Stomach smooth muscle (tissue), 2 donors: ENCODE results near the gene FAM135A.
"Not testable (repeated sequence)": the region's sequence is repeated elsewhere in the genome, so short reads cannot be mapped to it uniquely, and the experiment has no call there.

Experiments
- H3K27ac ChIP-seq: one replicate; pipeline ENCODE4 v1.7.0; 2013; ENCODE audit warnings: mild to moderate bottlenecking, low read length, inconsistent platforms
- H3K27me3 ChIP-seq, 2 donors: one replicate each; pipeline ENCODE4 v1.7.0; 2013; ENCODE audit warnings: low read length in 2 of 2; ENCODE audit not compliant: insufficient read depth in 2 of 2, control insufficient read depth in 1 of 2
- H3K36me3 ChIP-seq, 2 donors: one replicate each; pipeline ENCODE4 v1.7.0; 2013; ENCODE audit warnings: low read length in 2 of 2; ENCODE audit not compliant: control insufficient read depth in 2 of 2, insufficient read depth in 2 of 2
- H3K4me1 ChIP-seq: one replicate; pipeline ENCODE4 v1.7.0; 2013; ENCODE audit warnings: low read length; ENCODE audit not compliant: control insufficient read depth, insufficient read depth
- H3K4me3 ChIP-seq, 2 donors: one replicate each; pipeline ENCODE4 v1.7.0; 2013; ENCODE audit warnings: low read length in 2 of 2
- H3K9ac ChIP-seq, 2 donors: one replicate each; pipeline ENCODE4 v1.7.0; 2013; ENCODE audit warnings: low read length in 2 of 2, mild to moderate bottlenecking in 1 of 2
- H3K9me3 ChIP-seq, 2 donors: one replicate each; pipeline ENCODE4 v1.7.0; 2013; ENCODE audit warnings: low read length in 2 of 2; ENCODE audit not compliant: control insufficient read depth in 2 of 2
- donor health status: healthy.
- donor health status: Pancreatic carcinoma.

Gene FAM135A

GRCh38 chr6:70574643-70575042, 161.3 kb downstream of the FAM135A start:
- H3K36me3 ChIP-seq, result no peaks in the 10 kb centered on the region
- no peaks in the 10 kb centered on the region for H3K9me3 ChIP-seq
- H3K27me3 ChIP-seq, result no peaks in the 10 kb centered on the region
- no peaks in the 10 kb centered on the region for H3K4me1 ChIP-seq
- H3K4me3 ChIP-seq, result no peak overlapping the region
- no peak overlapping the region for H3K9ac ChIP-seq
- no peak overlapping the region for H3K27ac ChIP-seq

- H3K27ac ChIP-seq, result no peak overlapping the region
- H3K36me3 ChIP-seq, result peaks cover 5 to 10% of the 10 kb centered on the region in 2 donors
- no peaks in the 10 kb centered on the region for H3K9me3 ChIP-seq
- H3K27me3 ChIP-seq, result no peaks in the 10 kb centered on the region
- H3K4me1 ChIP-seq, result no peaks in the 10 kb centered on the region
- H3K9ac ChIP-seq, result no peak overlapping the region
- H3K4me3 ChIP-seq, result no peak overlapping the region
Observed at GRCh38 chr6:70575899-70576495, 162.7 kb downstream of the FAM135A start.

- no peak overlapping the region for H3K9ac ChIP-seq
- no peaks in the 10 kb centered on the region for H3K9me3 ChIP-seq
- H3K4me3 ChIP-seq, result no peak overlapping the region
- H3K4me1 ChIP-seq, result no peaks in the 10 kb centered on the region
- no peak overlapping the region for H3K27ac ChIP-seq
- peaks cover 14 to 19% of the 10 kb centered on the region in 2 donors for H3K36me3 ChIP-seq
- H3K27me3 ChIP-seq, result no peaks in the 10 kb centered on the region
Observed at GRCh38 chr6:70586114-70586513, 172.8 kb downstream of the FAM135A start.

GRCh38 chr6:70590400-70590799, 177.1 kb downstream of the FAM135A start:
- Histone ChIP-seq H3K9ac (no peak overlapping the region), H3K4me1 (no peaks in the 10 kb centered on the region), H3K4me3 (no peak overlapping the region), H3K9me3 (no peaks in the 10 kb centered on the region), H3K27me3 (no peaks in the 10 kb centered on the region), H3K27ac (no peak overlapping the region), H3K36me3 (peaks cover 1 to 7% of the 10 kb centered on the region in 2 donors)

- Histone ChIP-seq H3K36me3 (peaks cover 0 to 4% of the 10 kb centered on the region in 2 donors), H3K4me1 (no peaks in the 10 kb centered on the region), H3K27me3 (no peaks in the 10 kb centered on the region), H3K27ac (no peak overlapping the region), H3K4me3 (no peak overlapping the region), H3K9ac (no peak overlapping the region), H3K9me3 (no peaks in the 10 kb centered on the region)
Observed at GRCh38 chr6:70592391-70593117, 179.2 kb downstream of the FAM135A start.

GRCh38 chr6:70593118-70593486, 179.8 kb downstream of the FAM135A start:
- H3K27me3 ChIP-seq, result no peaks in the 10 kb centered on the region
- no peak overlapping the region for H3K27ac ChIP-seq
- no peaks in the 10 kb centered on the region for H3K9me3 ChIP-seq
- H3K4me3 ChIP-seq, result no peak overlapping the region
- H3K4me1 ChIP-seq, result no peaks in the 10 kb centered on the region
- H3K36me3 ChIP-seq, result peaks cover 0 to 4% of the 10 kb centered on the region in 2 donors
- no peak overlapping the region for H3K9ac ChIP-seq

GRCh38 chr6:70599187-70599586, 185.9 kb downstream of the FAM135A start:
- H3K4me1 ChIP-seq, result no peaks in the 10 kb centered on the region
- no peaks in the 10 kb centered on the region for H3K9me3 ChIP-seq
- H3K27ac ChIP-seq, result no peak overlapping the region
- H3K27me3 ChIP-seq, result no peaks in the 10 kb centered on the region
- no peaks in the 10 kb centered on the region for H3K36me3 ChIP-seq
- H3K4me3 ChIP-seq, result no peak overlapping the region
- no peak overlapping the region for H3K9ac ChIP-seq

GRCh38 chr6:70601014-70601413, 187.7 kb downstream of the FAM135A start:
- H3K9ac ChIP-seq, result no peak overlapping the region
- no peak overlapping the region for H3K4me3 ChIP-seq
- no peaks in the 10 kb centered on the region for H3K27me3 ChIP-seq
- H3K36me3 ChIP-seq, result no peaks in the 10 kb centered on the region
- no peak overlapping the region for H3K27ac ChIP-seq
- no peaks in the 10 kb centered on the region for H3K9me3 ChIP-seq
- no peaks in the 10 kb centered on the region for H3K4me1 ChIP-seq

- Histone ChIP-seq H3K4me3 (no peak overlapping the region), H3K4me1 (no peaks in the 10 kb centered on the region), H3K27ac (no peak overlapping the region), H3K27me3 (no peaks in the 10 kb centered on the region), H3K9ac (no peak overlapping the region), H3K36me3 (no peaks in the 10 kb centered on the region), H3K9me3 (no peaks in the 10 kb centered on the region)
Observed at GRCh38 chr6:70604254-70604653, 190.9 kb downstream of the FAM135A start.

GRCh38 chr6:70607371-70607770, 194.1 kb downstream of the FAM135A start:
- not testable (repeated sequence) for H3K27me3 ChIP-seq, H3K9me3 ChIP-seq, H3K27ac ChIP-seq, H3K9ac ChIP-seq, H3K4me1 ChIP-seq, H3K36me3 ChIP-seq, H3K4me3 ChIP-seq

- H3K27ac ChIP-seq, H3K9ac ChIP-seq, H3K4me1 ChIP-seq, H3K27me3 ChIP-seq, H3K36me3 ChIP-seq, H3K4me3 ChIP-seq, H3K9me3 ChIP-seq: not testable (repeated sequence)
Observed at GRCh38 chr6:70609181-70609580, 195.9 kb downstream of the FAM135A start.
